ENCODE data around the gene ATP8A2. TPM values are rescaled to one million over a fixed set of nuclear protein-coding genes. Genes with fewer than 3 reads are reported as not detected.

ATP8A2 gene
- total and polyA plus RNA-seq, 2 of the 4 experiments (the other 2 are of a cell fraction), result 0.02 to 0.18 TPM

GRCh38 chr13:25771641-25772478, 400.1 kb downstream of the ATP8A2 start:
- H3K36me3 ChIP-seq (ENCODE audit: control insufficient read depth, insufficient read depth, low read length), result no peaks in the 10 kb centered on the region
- H3K4me1 ChIP-seq (ENCODE audit: control insufficient read depth, insufficient read depth, low read length), result no peaks in the 10 kb centered on the region
- H2AK9ac ChIP-seq (replicated peaks; ENCODE audit: low read depth, low read length, poor library complexity), result no peak overlapping the region
- H4K91ac ChIP-seq (ENCODE audit: insufficient read depth, low read depth, low read length), result no peak overlapping the region
- no peak for DNase-seq
- dilution Hi-C loops (cut with HindIII; ENCODE audit: low sequenced_read_pairs, unreplicated experiment) (no loop called here), intact Hi-C loops (cut with micrococcal nuclease) (no loop called here), in situ Hi-C loops (cut with MboI; ENCODE audit: low sequenced_read_pairs) (no loop called here)
- ATAC-seq (ENCODE audit: low read depth), result no peak
- no peak overlapping the region for H2BK120ac ChIP-seq (ENCODE audit: low read depth, low read length)
- no TSS peak for BruUV-seq (replicated peaks)
- no peak overlapping the region for H2BK20ac ChIP-seq (ENCODE audit: low read depth, low read length)
- no peaks in the 10 kb centered on the region for H4K20me1 ChIP-seq (ENCODE audit: insufficient read depth, low read length)
- no peak overlapping the region for H3K18ac ChIP-seq (ENCODE audit: low read depth, low read length)
- H3K27me3 ChIP-seq (ENCODE audit: control insufficient read depth, insufficient read depth, low read length), result no peaks in the 10 kb centered on the region
- no peak overlapping the region for H4K8ac ChIP-seq (ENCODE audit: low read depth in 2 of 2, low read length in 2 of 2)
- no CpG with 5 or more reads among the region's 13 CpGs for WGBS, 2 experiments (ENCODE audit: extremely low coverage in 2 of 2, insufficient read length in 1 of 2)
- no peak overlapping the region for H3K4me3 ChIP-seq (ENCODE audit: insufficient read depth, low read depth, low read length)
- TF ChIP-seq USF2 (IDR thresholded peaks at IDR 0.05; ENCODE audit: low read depth, low read length) (no peak), FOS (IDR thresholded peaks at IDR 0.05; ENCODE audit: low read depth, low read length) (no peak), ELK1 (IDR thresholded peaks at IDR 0.05; ENCODE audit: borderline replicate concordance, low read depth, low read length) (no peak), NFE2L2 (IDR thresholded peaks at IDR 0.05; ENCODE audit: low read depth, low read length) (no peak), BHLHE40 (IDR thresholded peaks at IDR 0.05; ENCODE audit: low read depth, low read length) (no peak), MAZ (IDR thresholded peaks at IDR 0.05; ENCODE audit: borderline replicate concordance, low read depth, low read length) (no peak), POLR2A (IDR thresholded peaks at IDR 0.05; ENCODE audit: low read depth, low read length) (no peak), RFX5 (IDR thresholded peaks at IDR 0.05; ENCODE audit: low read depth, low read length) (no peak), RCOR1 (IDR thresholded peaks at IDR 0.05; ENCODE audit: insufficient replicate concordance, low read length) (no peak), MXI1 (IDR thresholded peaks at IDR 0.05; ENCODE audit: borderline replicate concordance, low read depth, low read length) (no peak), RAD21 (IDR thresholded peaks at IDR 0.05; ENCODE audit: low read length) (no peak)
- TF ChIP-seq, protein P1, sequence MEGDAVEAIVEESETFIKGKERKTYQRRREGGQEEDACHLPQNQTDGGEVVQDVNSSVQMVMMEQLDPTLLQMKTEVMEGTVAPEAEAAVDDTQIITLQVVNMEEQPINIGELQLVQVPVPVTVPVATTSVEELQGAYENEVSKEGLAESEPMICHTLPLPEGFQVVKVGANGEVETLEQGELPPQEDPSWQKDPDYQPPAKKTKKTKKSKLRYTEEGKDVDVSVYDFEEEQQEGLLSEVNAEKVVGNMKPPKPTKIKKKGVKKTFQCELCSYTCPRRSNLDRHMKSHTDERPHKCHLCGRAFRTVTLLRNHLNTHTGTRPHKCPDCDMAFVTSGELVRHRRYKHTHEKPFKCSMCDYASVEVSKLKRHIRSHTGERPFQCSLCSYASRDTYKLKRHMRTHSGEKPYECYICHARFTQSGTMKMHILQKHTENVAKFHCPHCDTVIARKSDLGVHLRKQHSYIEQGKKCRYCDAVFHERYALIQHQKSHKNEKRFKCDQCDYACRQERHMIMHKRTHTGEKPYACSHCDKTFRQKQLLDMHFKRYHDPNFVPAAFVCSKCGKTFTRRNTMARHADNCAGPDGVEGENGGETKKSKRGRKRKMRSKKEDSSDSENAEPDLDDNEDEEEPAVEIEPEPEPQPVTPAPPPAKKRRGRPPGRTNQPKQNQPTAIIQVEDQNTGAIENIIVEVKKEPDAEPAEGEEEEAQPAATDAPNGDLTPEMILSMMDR (conservative IDR thresholded peaks at IDR 0.05; ENCODE audit: low read depth, low read length), result no peak
- no peak overlapping the region for H3K56ac ChIP-seq (ENCODE audit: extremely low read depth, insufficient read depth, low read length)
- H3K9me3 ChIP-seq (ENCODE audit: control insufficient read depth, insufficient read depth, low read length), result no peaks in the 10 kb centered on the region; the same call in 1 of the 2 replicates
- H3K9me1 ChIP-seq (ENCODE audit: insufficient read depth, low read length), result no peaks in the 10 kb centered on the region
- no peak overlapping the region for H2AK5ac ChIP-seq (ENCODE audit: low read depth, low read length)
- H3K14ac ChIP-seq (replicated peaks; ENCODE audit: low read depth, low read length), result no peak overlapping the region
- no peak overlapping the region for H3K23ac ChIP-seq (ENCODE audit: low read depth, low read length)
- no peak overlapping the region for H2AFZ ChIP-seq (replicated peaks; ENCODE audit: low read length, poor library complexity)
- no peak overlapping the region for H3K9ac ChIP-seq (ENCODE audit: low read depth, low read length)
- H2BK5ac ChIP-seq (ENCODE audit: low read depth, low read length, poor library complexity, severe bottlenecking), result no peak overlapping the region
- H3K4me2 ChIP-seq (ENCODE audit: low read depth, low read length), result no peak overlapping the region
- no peak overlapping the region for H3K27ac ChIP-seq (ENCODE audit: insufficient read depth, low read length)
- POLR2A ChIA-PET (ENCODE audit: unreplicated experiment), result no interaction called here
- no peaks in the 10 kb centered on the region for H3K79me1 ChIP-seq (ENCODE audit: low read depth in 1 of 2, low read length in 2 of 2)
- H3K4ac ChIP-seq (ENCODE audit: low read depth, low read length), result no peak overlapping the region
- no peak overlapping the region for H4K5ac ChIP-seq (ENCODE audit: low read depth, low read length)
- CTCF ChIA-PET, result no interaction called here
- no peak overlapping the region for H2BK15ac ChIP-seq (ENCODE audit: low read depth, low read length)
